Astrocyte of the spinal cord (primary cell): Measurements from ENCODE around the gene FRMD3.

Experiments used
- DNase-seq: peaks from one replicate; pipeline ENCODE4 v3.0.0; 2011; ENCODE audit warnings: low read depth, low spot score
- H3K4me3 ChIP-seq: 2 replicates; pipeline ENCODE4 v1.5.1; 2011; ENCODE audit warnings: low read depth, mild to moderate bottlenecking, low read length, moderate library complexity
- in situ Hi-C: cut with HindIII; loops from 2 replicates; pipeline ENCODE4 v1.10.0; 2017; ENCODE audit warnings: low sequenced_read_pairs
- TF ChIP-seq, protein P1 (sequence below): IDR thresholded peaks from 2 replicates; pipeline ENCODE4 v1.5.1; 2012; ENCODE audit warnings: low read depth, mild to moderate bottlenecking, low read length, inconsistent platforms

The FRMD3 gene

DNA sequence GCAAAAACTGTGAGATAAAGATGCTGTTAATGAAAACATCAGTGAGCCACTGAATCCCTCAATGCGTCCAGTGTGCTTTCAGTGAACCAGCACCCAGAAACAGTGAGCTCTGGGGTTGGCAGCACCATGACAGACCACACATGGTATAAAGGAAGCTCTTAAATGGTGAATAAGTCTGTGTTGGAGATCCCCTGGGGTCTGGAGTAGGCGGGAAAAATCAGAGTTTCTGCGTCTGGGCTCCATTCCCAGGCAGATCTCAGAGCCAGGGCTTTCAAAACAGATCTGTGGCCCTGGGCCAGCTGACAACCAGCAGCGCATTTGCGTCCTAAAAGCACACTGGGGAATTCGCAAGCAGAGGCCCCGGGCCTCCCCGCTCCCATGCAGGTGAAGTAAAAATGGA lies 233.5 kb downstream of the FRMD3 start:
- peak; percentile 93 for DNase-seq
- in situ Hi-C loops: no loop called here
- TF ChIP-seq, protein P1, sequence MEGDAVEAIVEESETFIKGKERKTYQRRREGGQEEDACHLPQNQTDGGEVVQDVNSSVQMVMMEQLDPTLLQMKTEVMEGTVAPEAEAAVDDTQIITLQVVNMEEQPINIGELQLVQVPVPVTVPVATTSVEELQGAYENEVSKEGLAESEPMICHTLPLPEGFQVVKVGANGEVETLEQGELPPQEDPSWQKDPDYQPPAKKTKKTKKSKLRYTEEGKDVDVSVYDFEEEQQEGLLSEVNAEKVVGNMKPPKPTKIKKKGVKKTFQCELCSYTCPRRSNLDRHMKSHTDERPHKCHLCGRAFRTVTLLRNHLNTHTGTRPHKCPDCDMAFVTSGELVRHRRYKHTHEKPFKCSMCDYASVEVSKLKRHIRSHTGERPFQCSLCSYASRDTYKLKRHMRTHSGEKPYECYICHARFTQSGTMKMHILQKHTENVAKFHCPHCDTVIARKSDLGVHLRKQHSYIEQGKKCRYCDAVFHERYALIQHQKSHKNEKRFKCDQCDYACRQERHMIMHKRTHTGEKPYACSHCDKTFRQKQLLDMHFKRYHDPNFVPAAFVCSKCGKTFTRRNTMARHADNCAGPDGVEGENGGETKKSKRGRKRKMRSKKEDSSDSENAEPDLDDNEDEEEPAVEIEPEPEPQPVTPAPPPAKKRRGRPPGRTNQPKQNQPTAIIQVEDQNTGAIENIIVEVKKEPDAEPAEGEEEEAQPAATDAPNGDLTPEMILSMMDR: no peak
- no peak overlapping the region for H3K4me3 ChIP-seq

DNA sequence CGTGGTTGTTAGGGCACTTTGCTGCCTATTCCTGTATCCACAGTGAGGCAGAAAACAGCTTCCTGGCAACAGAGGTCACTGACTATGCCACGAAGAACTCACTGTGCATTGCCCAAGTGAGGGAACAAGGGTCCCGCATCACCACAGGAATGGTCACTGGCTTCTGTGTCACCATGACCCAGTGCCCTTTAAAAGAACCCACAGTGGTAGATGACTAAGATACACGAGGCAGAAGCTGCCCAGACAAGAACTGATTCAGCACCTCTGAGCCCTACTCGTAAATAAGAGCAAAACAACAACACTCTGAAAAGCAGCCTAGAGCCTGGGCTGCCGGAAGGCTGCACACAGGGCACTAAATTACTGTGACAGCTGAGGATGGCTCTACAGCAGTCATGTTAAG lies 238.6 kb downstream of the FRMD3 start:
- in situ Hi-C loops: no loop called here
- no peak overlapping the region for H3K4me3 ChIP-seq

DNA sequence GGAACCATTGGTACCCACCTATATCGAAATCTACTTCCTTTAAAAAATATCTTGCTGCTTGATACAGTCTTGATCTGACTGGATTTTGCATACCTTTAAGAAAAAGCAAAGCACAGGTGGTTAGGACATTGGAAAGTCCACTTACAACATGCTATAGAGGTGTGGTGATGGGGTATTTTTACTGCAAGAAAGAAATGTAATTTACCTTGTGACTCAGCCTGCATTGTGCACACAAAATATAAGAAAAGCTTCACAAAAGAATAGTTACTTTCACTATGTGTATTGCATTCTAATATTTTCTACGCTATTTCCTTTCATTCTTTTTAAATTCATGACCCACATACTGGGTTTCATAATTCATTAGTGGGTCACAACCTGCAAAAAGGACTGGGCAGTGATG lies 239.1 kb downstream of the FRMD3 start:
- DNase-seq: no peak
- TF ChIP-seq, protein P1: no peak
- in situ Hi-C loops: no loop called here
- no peak overlapping the region for H3K4me3 ChIP-seq

More for the DNA sequence above, 238.6 kb downstream of the FRMD3 start:
- DNase-seq: peak; percentile 36
- TF ChIP-seq, protein P1: no peak

DNA sequence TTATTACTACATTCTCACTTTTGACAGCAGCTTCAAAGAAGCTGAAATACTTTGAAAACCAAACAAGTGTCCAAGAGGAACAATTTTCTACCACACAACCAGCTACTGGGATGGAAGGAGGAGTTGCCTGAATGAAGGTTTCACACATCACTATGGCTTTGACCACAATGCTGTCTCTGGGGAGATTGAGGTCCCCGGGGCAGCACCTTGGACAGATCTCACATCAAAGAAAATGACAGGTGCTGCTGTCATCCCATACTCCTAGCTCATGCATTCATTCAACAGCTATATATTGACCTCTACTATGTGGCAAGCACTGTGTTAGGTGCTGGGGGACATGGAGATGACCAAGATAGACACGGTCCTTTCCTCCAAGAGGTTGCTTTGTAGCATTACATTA lies 242.1 kb downstream of the FRMD3 start:
- no peak overlapping the region for H3K4me3 ChIP-seq
- TF ChIP-seq, protein P1: no peak
- in situ Hi-C loops: no loop called here
- no peak for DNase-seq

DNA sequence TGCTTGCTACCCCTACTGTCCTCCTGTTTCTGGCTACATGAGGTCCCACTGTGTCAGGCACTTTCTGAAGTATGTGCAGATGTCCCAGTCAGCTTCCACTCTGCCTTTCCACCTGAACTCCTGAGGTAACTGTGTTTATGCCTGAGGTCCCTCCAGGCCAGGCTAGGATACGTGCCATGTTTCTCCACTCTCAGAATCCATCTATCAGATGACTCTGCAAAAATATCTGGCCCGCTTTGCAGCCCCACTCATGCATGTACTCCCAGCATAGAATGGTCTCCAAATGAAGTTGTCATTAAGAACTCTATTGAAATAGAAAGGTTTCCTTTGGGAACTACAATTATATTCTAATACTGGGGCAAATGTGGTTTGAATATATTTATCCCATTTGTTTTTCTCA lies 243.4 kb downstream of the FRMD3 start:
- in situ Hi-C loops: no loop called here
- no peak for DNase-seq
- no peak overlapping the region for H3K4me3 ChIP-seq
- TF ChIP-seq, protein P1: no peak

DNA sequence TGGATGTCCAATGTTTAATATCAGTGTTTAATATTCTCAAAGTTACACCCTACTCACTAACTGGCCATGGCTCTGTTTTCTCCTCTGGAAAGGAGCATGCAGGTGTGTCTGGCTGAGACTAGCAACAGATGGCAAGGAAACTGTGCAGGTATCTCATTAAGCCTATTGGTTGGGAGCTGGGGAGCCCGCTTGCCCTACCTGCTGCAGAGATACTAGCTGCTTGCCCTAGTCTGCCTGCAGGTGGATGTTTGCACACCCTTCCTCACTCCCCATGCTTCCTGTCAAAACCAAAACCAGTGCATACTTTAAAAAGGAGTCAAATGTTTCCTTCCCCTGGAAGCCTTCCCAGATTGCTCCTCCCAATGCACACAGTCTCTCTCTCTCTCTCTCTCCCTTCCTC lies 247.0 kb downstream of the FRMD3 start:
- in situ Hi-C loops: no loop called here

More for the DNA sequence above, 247.0 kb downstream of the FRMD3 start:
- H3K4me3 ChIP-seq: no peak overlapping the region
- DNase-seq: no peak
- TF ChIP-seq, protein P1: no peak
